IPS-NIHi7 (cell line): ENCODE data around the gene SH3RF2.
"Not testable (repeated sequence)": the region's sequence is repeated elsewhere in the genome, so short reads cannot be mapped to it uniquely, and the experiment has no call there.

ENCODE experiments used
- DNase-seq: peaks from one replicate; pipeline ENCODE4 v3.0.0; 2012; ENCODE audit warnings: mixed read lengths; ENCODE audit errors: extremely low spot score

SH3RF2 gene

DNA sequence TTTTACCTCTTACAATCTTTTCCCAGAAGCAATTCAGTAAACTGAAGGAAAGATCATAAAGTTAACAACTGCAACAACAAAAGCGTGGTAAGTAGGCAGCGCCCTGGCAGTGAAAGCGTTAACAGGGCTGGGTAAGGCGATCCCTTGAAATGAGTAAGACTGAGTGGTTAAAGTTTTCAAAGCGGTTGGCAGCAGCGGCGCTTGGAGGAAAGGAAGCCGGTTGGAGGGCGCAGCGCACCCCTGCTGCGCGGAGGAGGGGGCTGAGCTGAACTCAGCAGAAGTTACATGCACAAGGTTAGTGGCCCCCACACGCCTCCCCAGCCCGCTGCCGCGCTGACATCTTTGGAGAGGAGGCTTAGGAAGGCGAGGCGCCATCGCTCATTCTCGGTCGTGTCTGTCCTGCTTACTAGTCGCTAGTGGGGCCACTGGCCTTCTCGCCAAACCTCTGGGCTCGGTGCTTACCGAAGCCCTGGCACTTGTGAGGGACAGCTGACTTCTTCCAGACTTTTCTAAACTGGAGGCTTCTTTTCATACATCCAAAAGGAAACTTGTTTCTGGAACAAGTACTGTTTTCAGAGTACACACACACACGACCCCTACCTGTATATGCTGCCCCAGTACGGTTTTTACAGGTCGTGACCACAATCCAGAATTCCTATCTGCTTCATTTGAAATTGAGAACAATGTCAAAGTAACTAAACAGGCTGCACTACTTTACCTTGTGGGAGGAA lies at the start of gene SH3RF2:
SH3RF2 (plus strand) TSS at position 178 of the 731 bp plus-strand sequence. CDS start 1,351 bp downstream, outside the sequence.
- peak; percentile 91 for DNase-seq

DNA sequence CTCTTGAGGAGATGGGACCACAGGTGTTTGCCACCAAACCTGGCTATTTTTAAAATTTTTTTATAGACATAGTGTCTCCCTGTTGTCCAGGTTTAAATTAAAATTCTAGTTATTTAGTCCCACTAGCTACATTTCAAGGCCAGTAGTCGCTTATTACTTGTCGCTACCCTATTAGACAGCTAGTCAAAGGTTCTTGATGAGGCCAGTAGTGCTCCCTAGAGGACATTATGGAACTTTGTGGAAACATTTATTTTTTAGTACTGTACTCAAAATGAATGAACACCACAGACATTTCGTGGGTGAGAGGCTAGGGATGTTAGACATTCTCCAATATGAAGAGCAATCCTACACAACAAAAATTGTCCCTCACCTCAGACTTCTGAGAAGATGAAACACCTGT lies 49.2 kb upstream of the SH3RF2 start:
- no peak for DNase-seq

DNA sequence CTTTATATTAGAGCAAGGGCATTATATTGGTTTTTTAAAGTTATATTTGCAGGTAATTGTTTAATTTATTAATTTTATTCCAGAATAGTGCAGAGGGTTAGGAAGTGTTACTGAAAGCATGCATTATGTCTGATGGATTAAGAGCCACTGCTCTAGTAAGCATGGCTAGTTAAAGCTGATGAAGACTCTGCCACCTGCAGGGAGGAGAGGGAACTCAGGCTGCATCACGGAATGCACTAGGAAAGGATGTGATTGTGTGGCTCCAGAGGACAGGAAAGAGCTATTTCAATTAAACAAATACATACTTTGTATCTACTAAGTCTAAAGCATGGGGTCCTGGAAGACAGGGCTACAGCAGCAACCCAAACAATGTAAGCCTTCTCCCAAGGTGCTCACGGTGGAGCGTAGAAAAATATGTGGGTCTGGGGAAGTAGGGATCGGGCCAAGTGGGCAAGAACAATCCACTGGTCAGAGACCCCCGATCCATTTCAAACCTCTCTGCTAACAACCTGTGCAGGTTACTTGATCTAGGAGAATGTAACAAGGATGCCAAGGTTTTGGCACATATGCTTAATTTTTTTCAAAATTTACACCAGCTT lies 48.3 kb upstream of the SH3RF2 start:
- DNase-seq: peak; percentile 79

GRCh38 chr5:145889611-145890010 lies 46.8 kb upstream of the SH3RF2 start:
- DNase-seq: no peak

- DNase-seq: not testable (repeated sequence)
These were observed 45.0 kb upstream of the SH3RF2 start for GRCh38 chr5:145891378-145891777.

DNA sequence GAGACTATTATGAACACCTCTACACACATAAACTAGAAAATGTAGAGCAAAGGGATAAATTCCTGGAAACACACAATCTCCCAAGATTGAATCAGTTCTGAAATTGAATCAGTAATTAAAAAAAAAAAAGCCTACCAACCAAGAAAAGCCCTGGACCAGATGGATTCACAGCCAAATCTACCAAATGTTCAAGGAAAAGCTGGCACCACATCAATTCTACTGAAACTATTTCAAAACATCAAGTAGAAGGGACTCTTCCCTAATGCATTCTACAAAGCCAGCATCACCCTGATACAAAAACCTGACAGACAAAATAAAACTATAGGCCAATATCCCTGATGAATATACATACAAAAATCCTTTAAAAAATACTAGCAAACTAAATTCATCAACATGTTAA lies 38.2 kb upstream of the SH3RF2 start:
- DNase-seq: no peak

- no peak for DNase-seq
These were observed 34.0 kb upstream of the SH3RF2 start for GRCh38 chr5:145902421-145902820.

GRCh38 chr5:145903113-145903512 lies 33.3 kb upstream of the SH3RF2 start:
- no peak for DNase-seq

DNA sequence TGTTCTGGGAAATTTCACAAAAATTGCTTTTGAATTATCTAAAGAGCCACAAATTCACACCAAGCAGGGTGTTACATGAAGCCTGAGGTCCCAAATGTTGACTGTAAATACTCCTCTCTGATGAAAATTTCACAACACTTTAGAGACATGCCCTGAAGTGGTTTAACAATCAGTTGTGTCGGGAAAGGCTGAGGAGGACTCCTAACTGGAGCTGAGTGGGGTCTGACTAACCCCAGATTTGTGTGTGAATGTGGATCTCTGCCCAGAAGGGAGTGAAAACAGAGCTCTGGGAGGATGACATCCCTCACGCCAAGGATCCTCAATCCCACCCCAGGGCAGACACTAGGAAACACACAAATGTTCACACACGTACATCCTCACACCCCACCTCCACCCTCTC lies 32.5 kb upstream of the SH3RF2 start:
- no peak for DNase-seq

GRCh38 chr5:145904743-145905142 lies 31.6 kb upstream of the SH3RF2 start:
- DNase-seq: no peak

- no peak for DNase-seq
These were observed 30.0 kb upstream of the SH3RF2 start for GRCh38 chr5:145906401-145906800.

DNA sequence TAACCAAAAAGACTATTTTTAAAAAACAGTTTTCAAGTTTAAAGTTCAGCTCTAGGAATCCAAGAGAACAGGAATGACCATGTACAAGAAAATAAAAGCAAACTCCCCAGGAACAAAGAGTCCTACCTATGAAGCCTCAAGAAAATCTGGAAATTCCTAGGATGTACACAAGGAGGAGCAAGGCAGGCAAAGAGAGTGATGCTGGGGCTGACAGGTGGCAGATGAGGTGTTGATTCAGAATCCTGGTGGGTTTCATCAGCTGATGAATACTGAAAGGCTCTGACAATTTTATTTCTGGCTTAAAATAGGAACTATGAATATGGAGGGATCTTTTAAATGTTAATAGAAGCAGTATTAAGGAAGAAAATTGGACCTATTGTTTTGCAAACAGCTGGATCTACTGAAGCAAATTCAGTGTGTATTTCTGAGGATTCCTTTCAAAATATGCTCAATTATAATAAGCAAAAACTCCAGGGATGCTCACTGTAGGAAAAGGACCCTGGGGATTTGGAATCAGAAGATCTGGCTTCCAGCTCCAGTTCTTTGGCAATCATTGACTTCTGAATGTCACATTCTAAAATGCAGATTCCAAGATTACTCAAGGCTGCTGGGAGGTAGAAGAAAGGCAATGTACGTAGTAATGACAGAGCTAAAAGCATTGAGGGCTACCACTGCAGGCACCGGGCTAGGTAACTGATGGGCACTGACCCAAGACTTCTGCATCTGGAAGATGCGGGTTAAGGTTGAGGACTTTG lies 28.0 kb upstream of the SH3RF2 start:
- DNase-seq: peak; percentile 50

DNA sequence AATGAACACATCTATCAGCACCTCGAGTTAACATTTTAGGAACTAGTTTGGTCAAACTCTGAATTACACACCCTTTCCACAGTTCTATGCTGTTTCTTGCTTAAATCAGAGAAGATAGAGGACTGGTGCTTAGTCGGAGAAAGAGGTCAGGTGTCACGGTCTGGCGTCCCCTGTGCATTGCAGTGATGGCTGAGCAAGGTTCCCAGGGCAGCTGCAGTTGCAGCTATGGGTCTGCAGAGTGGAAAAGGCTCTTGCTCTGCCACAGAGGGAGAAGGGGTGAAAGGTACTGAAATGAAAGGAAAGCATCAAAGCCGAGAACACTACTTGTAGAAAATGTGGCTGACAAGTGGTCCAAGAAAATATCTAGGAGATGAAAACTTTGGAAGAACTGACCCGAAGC lies 25.2 kb upstream of the SH3RF2 start:
- DNase-seq: no peak

DNA sequence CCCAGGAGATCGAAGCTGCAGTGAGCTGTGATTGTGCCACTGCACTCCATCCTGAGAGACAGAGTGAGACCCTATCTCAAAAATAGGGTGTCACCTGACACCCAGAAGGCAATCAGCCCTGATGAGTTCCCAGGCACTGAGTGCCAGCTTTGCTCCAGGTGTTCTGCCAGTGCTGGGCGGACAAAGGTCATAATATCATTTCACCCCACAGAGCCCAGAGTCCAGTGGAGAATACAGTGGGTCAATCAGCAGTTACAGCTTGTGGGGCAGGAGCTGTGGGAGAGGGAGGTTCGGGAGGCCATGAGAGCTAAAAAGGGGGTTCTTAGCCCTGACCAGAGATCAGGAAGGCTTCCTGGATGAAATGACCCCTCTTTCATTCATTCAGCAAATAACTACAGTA lies 24.4 kb upstream of the SH3RF2 start:
- DNase-seq: no peak

DNA sequence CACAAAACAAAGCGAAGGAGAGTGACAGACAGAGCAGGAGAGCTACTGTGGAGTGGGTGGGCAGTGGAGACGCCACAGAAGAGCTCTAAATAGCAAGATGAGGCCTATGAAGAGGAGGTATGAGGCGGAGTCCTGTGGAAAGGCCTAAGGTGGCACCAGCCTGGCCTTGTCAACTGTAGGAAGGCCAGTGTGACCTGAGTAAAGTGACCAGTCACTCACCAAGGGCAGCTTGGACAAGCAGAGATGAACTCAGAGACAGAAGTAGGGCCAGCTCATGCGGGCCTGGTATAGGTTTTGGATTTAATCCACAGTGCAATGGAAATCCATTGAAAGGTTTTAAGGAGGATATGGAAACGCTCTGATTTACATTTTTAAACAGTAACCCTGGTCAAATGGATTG lies 23.8 kb upstream of the SH3RF2 start:
- DNase-seq: no peak

- no peak for DNase-seq
These were observed 22.7 kb upstream of the SH3RF2 start for GRCh38 chr5:145913701-145914100.

GRCh38 chr5:145915970-145916638 lies 20.3 kb upstream of the SH3RF2 start:
- no peak for DNase-seq

- DNase-seq: no peak
These were observed 19.1 kb upstream of the SH3RF2 start for GRCh38 chr5:145917288-145917687.

- no peak for DNase-seq
These were observed 18.0 kb upstream of the SH3RF2 start for GRCh38 chr5:145918397-145918796.

DNA sequence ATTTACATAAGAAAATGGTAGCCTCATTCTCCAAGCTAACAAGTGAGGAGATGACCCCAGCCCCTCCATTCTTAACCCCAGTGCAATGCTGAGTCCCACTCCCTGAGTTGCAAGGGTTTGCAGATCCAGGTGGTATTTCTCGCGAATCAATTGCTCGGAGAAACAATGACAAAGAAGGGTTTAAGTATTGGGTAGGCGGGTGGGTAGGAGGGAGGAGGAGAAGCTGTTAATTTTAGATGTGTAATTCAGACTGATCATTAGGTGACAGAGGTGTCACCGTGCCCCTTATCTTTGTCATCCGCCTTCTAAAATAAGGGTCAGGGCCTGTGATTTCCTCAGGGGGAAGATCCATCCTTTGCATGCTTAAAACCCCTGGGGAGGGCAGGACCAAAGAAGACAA lies 17.0 kb upstream of the SH3RF2 start:
- DNase-seq: no peak

GRCh38 chr5:145920542-145921210 lies 15.7 kb upstream of the SH3RF2 start:
- DNase-seq: no peak

GRCh38 chr5:145921211-145921610 lies 15.2 kb upstream of the SH3RF2 start:
- no peak for DNase-seq
